Kidney epithelial cell (primary cell): ENCODE data around the gene NDUFB6. TPM values are rescaled to one million over a fixed set of nuclear protein-coding genes. Genes with fewer than 3 reads are reported as not detected.

Source experiments
- DNase-seq: peaks from one replicate; pipeline ENCODE4 v3.0.0-alpha.2; 2010; ENCODE audit warnings: low read depth
- H3K27me3 ChIP-seq: 2 replicates; pipeline ENCODE4 v1.6.0; 2011; ENCODE audit warnings: low read length; ENCODE audit not compliant: control insufficient read depth, insufficient read depth
- H3K36me3 ChIP-seq: 2 replicates; pipeline ENCODE4 v1.5.1; 2011; ENCODE audit warnings: low read length; ENCODE audit not compliant: control insufficient read depth, insufficient read depth
- H3K4me3 ChIP-seq: 2 replicates; pipeline ENCODE4 v1.5.1; 2011; ENCODE audit warnings: low read depth, mild to moderate bottlenecking, control low read depth, low read length
- total RNA-seq: library from RNA; depleted of rRNA; stranded (reverse); fragments of >200 nt; gene quantifications from 2 replicates; pipeline ENCODE4 v1.2.3, GENCODE V29; 2015
- TF ChIP-seq, protein P1 (sequence below): IDR thresholded peaks from 2 replicates; pipeline ENCODE4 v1.5.1; 2011; ENCODE audit warnings: mild to moderate bottlenecking, moderate library complexity, low read length, control low read depth, inconsistent platforms; ENCODE audit not compliant: insufficient read depth, poor library complexity, severe bottlenecking

NDUFB6 gene
- total RNA-seq, 1 donor from 2014 or later = 45.1 TPM

DNA sequence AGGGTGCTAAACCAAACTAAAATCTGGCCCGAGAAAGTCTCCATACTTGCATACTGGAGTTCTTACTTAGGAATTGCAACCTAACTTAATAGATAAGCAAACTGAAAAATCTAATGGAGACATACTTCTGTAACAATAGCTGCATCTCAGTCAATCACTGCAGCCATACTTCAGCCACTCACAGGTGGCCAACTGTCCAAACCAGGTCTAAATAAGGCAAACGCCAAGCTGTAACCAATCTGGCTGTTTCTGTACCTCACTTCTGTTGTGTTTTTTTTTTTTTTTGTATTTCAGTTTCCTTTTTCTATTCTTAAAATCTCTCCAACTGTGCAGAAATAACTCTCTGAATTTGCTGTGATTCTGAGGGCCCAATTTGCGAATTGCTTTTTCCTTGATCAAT is 4.4 kb upstream of the NDUFB6 start:
- TF ChIP-seq, protein P1, sequence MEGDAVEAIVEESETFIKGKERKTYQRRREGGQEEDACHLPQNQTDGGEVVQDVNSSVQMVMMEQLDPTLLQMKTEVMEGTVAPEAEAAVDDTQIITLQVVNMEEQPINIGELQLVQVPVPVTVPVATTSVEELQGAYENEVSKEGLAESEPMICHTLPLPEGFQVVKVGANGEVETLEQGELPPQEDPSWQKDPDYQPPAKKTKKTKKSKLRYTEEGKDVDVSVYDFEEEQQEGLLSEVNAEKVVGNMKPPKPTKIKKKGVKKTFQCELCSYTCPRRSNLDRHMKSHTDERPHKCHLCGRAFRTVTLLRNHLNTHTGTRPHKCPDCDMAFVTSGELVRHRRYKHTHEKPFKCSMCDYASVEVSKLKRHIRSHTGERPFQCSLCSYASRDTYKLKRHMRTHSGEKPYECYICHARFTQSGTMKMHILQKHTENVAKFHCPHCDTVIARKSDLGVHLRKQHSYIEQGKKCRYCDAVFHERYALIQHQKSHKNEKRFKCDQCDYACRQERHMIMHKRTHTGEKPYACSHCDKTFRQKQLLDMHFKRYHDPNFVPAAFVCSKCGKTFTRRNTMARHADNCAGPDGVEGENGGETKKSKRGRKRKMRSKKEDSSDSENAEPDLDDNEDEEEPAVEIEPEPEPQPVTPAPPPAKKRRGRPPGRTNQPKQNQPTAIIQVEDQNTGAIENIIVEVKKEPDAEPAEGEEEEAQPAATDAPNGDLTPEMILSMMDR = no peak
- DNase-seq = no peak
- Histone ChIP-seq H3K36me3 (no peaks in the 10 kb centered on the region), H3K27me3 (no peaks in the 10 kb centered on the region), H3K4me3 (no peak overlapping the region)

DNA sequence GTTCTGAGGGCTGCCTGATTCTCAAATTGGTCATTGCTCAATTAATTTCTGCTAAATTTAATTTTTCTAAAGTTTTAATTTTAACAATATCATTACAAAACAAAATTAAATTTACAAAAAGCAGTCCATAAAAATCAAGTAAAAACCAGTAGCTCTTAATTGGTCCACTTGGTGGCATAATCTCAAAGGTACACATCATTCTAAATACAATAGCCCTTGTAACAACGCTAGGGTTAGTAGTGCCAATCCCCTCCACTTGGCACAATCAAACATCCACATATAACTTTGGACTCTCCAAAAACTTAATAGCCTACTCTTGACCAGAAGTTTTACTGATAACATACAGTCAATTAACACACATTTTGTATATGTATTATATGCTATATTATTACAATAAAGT is 1.9 kb upstream of the NDUFB6 start:
- DNase-seq = no peak

DNA sequence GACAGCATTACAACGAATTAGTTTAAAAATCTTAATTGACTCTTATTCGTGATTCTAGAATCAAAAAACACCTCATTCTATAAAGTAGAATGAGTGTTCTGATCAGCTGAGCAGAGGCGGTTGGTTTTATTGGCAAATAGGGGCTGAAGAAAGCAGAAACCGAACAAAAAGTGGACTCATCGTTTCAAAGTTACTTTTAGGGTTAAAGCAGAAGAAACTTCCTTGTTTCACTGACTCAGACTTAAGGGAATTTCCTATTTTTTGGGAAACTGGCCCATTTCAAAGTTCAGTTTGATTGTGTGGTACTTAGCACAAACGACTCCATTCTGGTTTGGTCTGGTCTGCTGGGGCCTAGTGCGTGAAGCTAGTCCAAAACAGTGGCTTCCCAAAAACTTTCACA is 862 bp upstream of the NDUFB6 start:
- Histone ChIP-seq H3K27me3 (no peaks in the 10 kb centered on the region), H3K4me3 (no peak overlapping the region), H3K36me3 (no peaks in the 10 kb centered on the region)
- TF ChIP-seq, protein P1 = no peak
- no peak for DNase-seq

More for the DNA sequence above, 1.9 kb upstream of the NDUFB6 start:
- H3K4me3 ChIP-seq = no peak overlapping the region
- TF ChIP-seq, protein P1 = no peak
- no peaks in the 10 kb centered on the region for H3K36me3 ChIP-seq
- H3K27me3 ChIP-seq = no peaks in the 10 kb centered on the region

DNA sequence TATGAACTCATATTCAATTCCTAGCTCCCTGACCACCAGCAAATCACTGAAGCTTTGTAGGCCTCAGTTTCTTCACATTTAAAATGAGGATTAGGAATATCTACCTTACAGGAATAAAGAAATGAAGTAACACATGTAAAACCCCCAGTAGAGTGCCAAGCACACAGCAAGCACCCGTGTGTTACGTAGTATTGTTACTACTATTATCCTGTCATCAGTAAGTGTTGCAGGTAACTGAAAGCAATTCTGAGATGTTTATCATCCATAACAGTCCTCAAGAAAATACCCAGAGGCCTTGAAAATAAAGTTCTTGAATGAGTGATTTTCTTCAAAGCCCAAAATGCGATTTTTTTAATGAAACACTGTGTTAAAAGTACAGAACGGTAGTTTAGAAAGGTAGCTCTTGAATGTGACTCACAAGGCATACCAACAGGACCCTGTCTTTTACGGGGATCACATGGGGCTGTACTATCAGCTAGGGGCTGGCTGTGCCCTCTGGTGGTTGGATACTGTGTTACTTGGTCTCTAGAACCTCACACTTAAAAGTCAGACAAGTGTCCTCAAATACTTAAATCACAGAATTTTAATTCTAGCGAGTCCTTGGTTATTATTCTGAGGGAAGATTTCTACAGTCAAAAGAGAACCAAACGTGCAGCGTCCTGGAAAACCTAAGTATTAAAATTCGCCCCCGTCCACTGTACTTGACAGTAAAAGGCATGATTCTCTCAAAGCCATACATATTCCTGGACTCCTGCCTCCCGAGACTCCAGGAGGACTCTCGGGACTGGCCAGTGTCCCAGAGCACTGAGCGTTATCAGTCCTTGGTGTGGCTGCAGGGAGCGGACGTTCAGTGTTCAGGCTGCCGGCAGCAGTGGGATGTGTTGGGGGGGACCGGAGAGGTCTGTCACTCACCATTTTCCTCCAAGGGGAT is 725 bp downstream of the NDUFB6 start:
- TF ChIP-seq, protein P1 = peak; percentile 86
- H3K36me3 ChIP-seq = no peaks in the 10 kb centered on the region
- peak; percentile 67 for DNase-seq
- H3K27me3 ChIP-seq = no peaks in the 10 kb centered on the region
- peak overlapping the region; percentile 73 for H3K4me3 ChIP-seq

DNA sequence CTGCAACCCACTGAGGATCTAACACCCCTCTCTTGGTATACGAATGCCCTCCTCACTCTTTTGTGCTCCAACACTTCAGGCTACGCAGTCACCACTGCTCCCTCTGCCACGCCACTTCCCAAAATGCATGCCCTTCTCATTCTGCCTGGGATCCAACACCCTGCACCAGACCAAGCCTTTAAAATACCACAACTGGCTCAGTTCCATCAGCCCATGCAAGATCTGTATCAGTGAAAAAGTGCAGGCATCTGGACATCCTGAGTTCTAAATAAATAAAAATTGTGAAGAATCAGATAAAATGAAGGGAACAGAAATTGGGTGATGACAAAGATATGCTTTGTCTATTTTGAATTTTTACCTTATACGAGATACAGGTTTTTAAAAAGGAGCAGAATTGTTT is 2.7 kb downstream of the NDUFB6 start:
- Histone ChIP-seq H3K4me3 (no peak overlapping the region), H3K36me3 (no peaks in the 10 kb centered on the region), H3K27me3 (no peaks in the 10 kb centered on the region)
- TF ChIP-seq, protein P1 = no peak
- DNase-seq = no peak
